ENCODE measurements around the gene SEZ6L2.

Gene SEZ6L2

GRCh38 chr16:29909391-29909790 lies 10.0 kb upstream of the SEZ6L2 start:
- Histone ChIP-seq H3K4me1 (ENCODE audit: low read length) (no peaks in the 10 kb centered on the region), H3K36me3 (replicated peaks; ENCODE audit: low read depth, low read length) (no peaks in the 10 kb centered on the region), H3K9ac (ENCODE audit: low read length) (no peak overlapping the region), H4K20me1 (ENCODE audit: insufficient read depth, low read length) (no peaks in the 10 kb centered on the region), H2AFZ (ENCODE audit: low read depth, low read length) (no peak overlapping the region), H3K79me2 (ENCODE audit: low read length) (no peaks in the 10 kb centered on the region), H3K27me3 (ENCODE audit: low read depth, low read length) (no peaks in the 10 kb centered on the region), H3K27ac (ENCODE audit: low read length) (no peak overlapping the region), H3K4me2 (ENCODE audit: low read length) (no peak overlapping the region), H3K4me3 (ENCODE audit: low read length) (no peak overlapping the region), H3K9me3 (ENCODE audit: insufficient read depth, low read length) (no peaks in the 10 kb centered on the region)
- TF ChIP-seq EZH2phosphoT487 (IDR thresholded peaks at IDR 0.05; ENCODE audit: low read depth): no peak
- no peak for TF ChIP-seq CTCF (IDR thresholded peaks at IDR 0.05; ENCODE audit: low read depth, low read length)

- no peak overlapping the region for H3K4me3 ChIP-seq (ENCODE audit: low read length)
- no peak overlapping the region for H3K27ac ChIP-seq (ENCODE audit: low read length)
- H3K4me2 ChIP-seq (ENCODE audit: low read length): no peak overlapping the region
- H3K36me3 ChIP-seq (replicated peaks; ENCODE audit: low read depth, low read length): no peaks in the 10 kb centered on the region
- no peaks in the 10 kb centered on the region for H3K9me3 ChIP-seq (ENCODE audit: insufficient read depth, low read length)
- no peaks in the 10 kb centered on the region for H3K27me3 ChIP-seq (ENCODE audit: low read depth, low read length)
- no peak overlapping the region for H3K9ac ChIP-seq (ENCODE audit: low read length)
- no peaks in the 10 kb centered on the region for H4K20me1 ChIP-seq (ENCODE audit: insufficient read depth, low read length)
- TF ChIP-seq EZH2phosphoT487 (IDR thresholded peaks at IDR 0.05; ENCODE audit: low read depth) (no peak), CTCF (IDR thresholded peaks at IDR 0.05; ENCODE audit: low read depth, low read length) (no peak)
- no peaks in the 10 kb centered on the region for H3K79me2 ChIP-seq (ENCODE audit: low read length)
- no peaks in the 10 kb centered on the region for H3K4me1 ChIP-seq (ENCODE audit: low read length)
- no peak overlapping the region for H2AFZ ChIP-seq (ENCODE audit: low read depth, low read length)
Observed at GRCh38 chr16:29908719-29909220, 9.4 kb upstream of the SEZ6L2 start.

- no peaks in the 10 kb centered on the region for H3K9me3 ChIP-seq (ENCODE audit: insufficient read depth, low read length)
- TF ChIP-seq CTCF (IDR thresholded peaks at IDR 0.05; ENCODE audit: low read depth, low read length) (no peak), EZH2phosphoT487 (IDR thresholded peaks at IDR 0.05; ENCODE audit: low read depth) (no peak)
- no peak overlapping the region for H3K4me2 ChIP-seq (ENCODE audit: low read length)
- no peak overlapping the region for H3K4me3 ChIP-seq (ENCODE audit: low read length)
- no peak overlapping the region for H3K27ac ChIP-seq (ENCODE audit: low read length)
- no peaks in the 10 kb centered on the region for H4K20me1 ChIP-seq (ENCODE audit: insufficient read depth, low read length)
- no peaks in the 10 kb centered on the region for H3K27me3 ChIP-seq (ENCODE audit: low read depth, low read length)
- no peaks in the 10 kb centered on the region for H3K79me2 ChIP-seq (ENCODE audit: low read length)
- H3K9ac ChIP-seq (ENCODE audit: low read length): no peak overlapping the region
- H3K4me1 ChIP-seq (ENCODE audit: low read length): no peaks in the 10 kb centered on the region
- no peaks in the 10 kb centered on the region for H3K36me3 ChIP-seq (replicated peaks; ENCODE audit: low read depth, low read length)
- no peak overlapping the region for H2AFZ ChIP-seq (ENCODE audit: low read depth, low read length)
Observed at GRCh38 chr16:29907973-29908372, 8.6 kb upstream of the SEZ6L2 start.

GRCh38 chr16:29906520-29907244 lies 7.3 kb upstream of the SEZ6L2 start:
- no peak overlapping the region for H3K27ac ChIP-seq (ENCODE audit: low read length)
- TF ChIP-seq CTCF (IDR thresholded peaks at IDR 0.05; ENCODE audit: low read depth, low read length) (no peak), EZH2phosphoT487 (IDR thresholded peaks at IDR 0.05; ENCODE audit: low read depth) (no peak)
- H3K79me2 ChIP-seq (ENCODE audit: low read length): no peaks in the 10 kb centered on the region
- no peaks in the 10 kb centered on the region for H3K4me1 ChIP-seq (ENCODE audit: low read length)
- H2AFZ ChIP-seq (ENCODE audit: low read depth, low read length): no peak overlapping the region
- H3K9ac ChIP-seq (ENCODE audit: low read length): no peak overlapping the region
- H3K9me3 ChIP-seq (ENCODE audit: insufficient read depth, low read length): no peaks in the 10 kb centered on the region
- no peak overlapping the region for H3K4me2 ChIP-seq (ENCODE audit: low read length)
- no peaks in the 10 kb centered on the region for H3K27me3 ChIP-seq (ENCODE audit: low read depth, low read length)
- no peaks in the 10 kb centered on the region for H4K20me1 ChIP-seq (ENCODE audit: insufficient read depth, low read length)
- no peak overlapping the region for H3K4me3 ChIP-seq (ENCODE audit: low read length)
- H3K36me3 ChIP-seq (replicated peaks; ENCODE audit: low read depth, low read length): no peaks in the 10 kb centered on the region
